HEK293T (cell line): ENCODE results near the gene ADCY2.

ENCODE experiments used
- BHLHE40 ChIP-seq: fragments of 450-650 bp; IDR thresholded peaks from 2 replicates; pipeline ENCODE4 v1.6.1; 2016; ENCODE audit warnings: mild to moderate bottlenecking, moderate library complexity, borderline replicate concordance
- ELF4 ChIP-seq: fragments of 450-650 bp; IDR thresholded peaks from 2 replicates; pipeline ENCODE4 v1.6.1; 2017; ENCODE audit warnings: antibody characterized with exemption
- FOXA1 ChIP-seq: fragments of 450-650 bp; IDR thresholded peaks from 2 replicates; pipeline ENCODE4 v1.6.1; 2016; ENCODE audit warnings: mild to moderate bottlenecking
- FOXK2 ChIP-seq: fragments of 450-650 bp; IDR thresholded peaks from 2 replicates; pipeline ENCODE4 v1.6.1; 2016; ENCODE audit warnings: mild to moderate bottlenecking
- FOXM1 ChIP-seq: fragments of 450-650 bp; IDR thresholded peaks from 2 replicates; pipeline ENCODE4 v1.6.1; 2017; ENCODE audit warnings: mild to moderate bottlenecking, borderline replicate concordance
- PKNOX1 ChIP-seq: fragments of 450-650 bp; IDR thresholded peaks from 2 replicates; pipeline ENCODE4 v1.6.1; 2016
- SUZ12 ChIP-seq: fragments of 450-650 bp; IDR thresholded peaks from 2 replicates; pipeline ENCODE4 v1.6.1; 2016; ENCODE audit warnings: mild to moderate bottlenecking
- ZNF384 ChIP-seq: fragments of 450-650 bp; IDR thresholded peaks from 2 replicates; pipeline ENCODE4 v1.6.1; 2016

DNA sequence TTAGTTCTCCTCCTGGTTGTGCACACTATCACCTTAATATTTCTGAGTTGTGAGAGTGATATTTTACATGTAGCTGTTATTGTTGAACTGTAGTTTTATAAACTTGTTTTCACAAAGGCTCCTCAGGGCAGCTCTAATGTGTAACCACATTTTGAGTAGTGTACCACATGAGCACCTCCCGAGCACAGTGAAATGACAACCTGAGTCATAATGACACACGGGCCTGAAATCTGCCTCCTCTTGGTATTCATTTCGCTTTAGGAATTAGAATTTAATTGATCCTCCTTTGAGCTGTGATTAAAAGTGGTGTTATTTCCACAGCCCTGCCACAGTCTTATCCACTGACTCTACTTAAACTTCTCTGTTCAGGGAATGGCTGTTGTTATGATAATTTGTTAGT lies 480.9 kb downstream of the ADCY2 start:
- TF ChIP-seq FOXA1 = no peak
- TF ChIP-seq FOXM1 = no peak
- TF ChIP-seq ZNF384 = no peak
- no peak for TF ChIP-seq ELF4
- TF ChIP-seq BHLHE40 = no peak
- no peak for TF ChIP-seq FOXK2
- no peak for TF ChIP-seq PKNOX1
- no peak for TF ChIP-seq SUZ12
